ENCODE results near the gene CWC15. TPM values are rescaled to one million over a fixed set of nuclear protein-coding genes. Genes with fewer than 3 reads are reported as not detected.

Gene CWC15
- total RNA-seq, 2 donors from 2014 or later: 35.2 to 46.6 TPM

GRCh38 chr11:94988748-94989147 is 15.4 kb upstream of the CWC15 start:
- ATAC-seq (ENCODE audit: insufficient number of reproducible peaks, low FRiP score, low read depth) (no peak), DNase-seq (ENCODE audit: low spot score) (no peak)
- H3K4me3 ChIP-seq: no peak overlapping the region
- H3K27ac ChIP-seq: no peak overlapping the region
- H3K4me1 ChIP-seq (ENCODE audit: control insufficient read depth in 1 of 2, low read depth in 2 of 2): no peaks in the 10 kb centered on the region
- H3K36me3 ChIP-seq: no peaks in the 10 kb centered on the region
- no peaks in the 10 kb centered on the region for H3K9me3 ChIP-seq
- no peaks in the 10 kb centered on the region for H3K27me3 ChIP-seq (replicated peaks; ENCODE audit: insufficient read depth)
- TF ChIP-seq CTCF (IDR thresholded peaks at IDR 0.05): no peak

- H3K27ac ChIP-seq: no peak overlapping the region
- no peaks in the 10 kb centered on the region for H3K4me1 ChIP-seq (ENCODE audit: control insufficient read depth in 1 of 2, low read depth in 2 of 2)
- DNase-seq (ENCODE audit: low spot score) (no peak), ATAC-seq (ENCODE audit: insufficient number of reproducible peaks, low FRiP score, low read depth) (no peak)
- TF ChIP-seq CTCF (IDR thresholded peaks at IDR 0.05): no peak
- H3K27me3 ChIP-seq (replicated peaks; ENCODE audit: insufficient read depth): no peaks in the 10 kb centered on the region
- H3K36me3 ChIP-seq: no peaks in the 10 kb centered on the region
- H3K4me3 ChIP-seq: no peak overlapping the region
- H3K9me3 ChIP-seq: no peaks in the 10 kb centered on the region
These were observed 14.0 kb upstream of the CWC15 start for GRCh38 chr11:94987378-94987777.

- no peak overlapping the region for H3K27ac ChIP-seq
- H3K4me3 ChIP-seq: no peak overlapping the region
- no peak for TF ChIP-seq CTCF (IDR thresholded peaks at IDR 0.05)
- peaks cover 9 to 11% of the 10 kb centered on the region in 2 donors for H3K4me1 ChIP-seq (ENCODE audit: control insufficient read depth in 1 of 2, low read depth in 2 of 2)
- no peaks in the 10 kb centered on the region for H3K27me3 ChIP-seq (replicated peaks; ENCODE audit: insufficient read depth)
- DNase-seq (ENCODE audit: low spot score) (no peak), ATAC-seq (ENCODE audit: insufficient number of reproducible peaks, low FRiP score, low read depth) (no peak)
- no peaks in the 10 kb centered on the region for H3K9me3 ChIP-seq
- H3K36me3 ChIP-seq: peaks cover 4% of the 10 kb centered on the region
These were observed 2.2 kb upstream of the CWC15 start for GRCh38 chr11:94975599-94975998.

GRCh38 chr11:94974178-94974577 is 822 bp upstream of the CWC15 start:
- H3K27ac ChIP-seq: peak overlapping the region in 1 of 2 donors; percentile 78
- DNase-seq (ENCODE audit: low spot score) (no peak), ATAC-seq (ENCODE audit: insufficient number of reproducible peaks, low FRiP score, low read depth) (no peak)
- H3K4me1 ChIP-seq (ENCODE audit: control insufficient read depth in 1 of 2, low read depth in 2 of 2): peaks cover 9 to 11% of the 10 kb centered on the region in 2 donors
- TF ChIP-seq CTCF (IDR thresholded peaks at IDR 0.05): no peak
- no peaks in the 10 kb centered on the region for H3K9me3 ChIP-seq
- H3K27me3 ChIP-seq (replicated peaks; ENCODE audit: insufficient read depth): no peaks in the 10 kb centered on the region
- H3K4me3 ChIP-seq: peak overlapping the region; percentile 92
- peaks cover 13% of the 10 kb centered on the region for H3K36me3 ChIP-seq

GRCh38 chr11:94972700-94973098 is 657 bp downstream of the CWC15 start:
- DNase-seq (ENCODE audit: low spot score) (no peak), ATAC-seq (ENCODE audit: insufficient number of reproducible peaks, low FRiP score, low read depth) (no peak)
- TF ChIP-seq CTCF (IDR thresholded peaks at IDR 0.05): no peak
- Histone ChIP-seq H3K36me3 (peaks cover 26% of the 10 kb centered on the region), H3K4me3 (peak overlapping the region; percentile 92), H3K27me3 (replicated peaks; ENCODE audit: insufficient read depth) (no peaks in the 10 kb centered on the region), H3K4me1 (ENCODE audit: control insufficient read depth in 1 of 2, low read depth in 2 of 2) (peaks cover 9 to 11% of the 10 kb centered on the region in 2 donors), H3K27ac (peak overlapping the region; percentile 37 to 78), H3K9me3 (no peaks in the 10 kb centered on the region)

Data from thoracic aorta (tissue), 2 donors.